Activated T-cell treated with anti-CD3 and anti-CD28 coated beads, Interleukin-2, amount 50 U/mL, for 72 hours (primary cell): ENCODE measurements around the gene CDHR5. TPM values are rescaled to one million over a fixed set of nuclear protein-coding genes. Genes with fewer than 3 reads are reported as not detected.
A peak's percentile ranks its signal among the peaks of the same experiment; 100 is the strongest.

Source experiments
- ATAC-seq, 2 donors: fragments of 150-1000 bp; cut with Tn5 transposase; replicated peaks in 1 of 2; 2 replicates each; pipeline ENCODE4 v1.10.0; 2021; ENCODE audit warnings: moderate library complexity in 2 of 2, mild to moderate bottlenecking in 1 of 2
- DNase-seq, 2 donors: peaks; one replicate each; pipeline ENCODE4 v3.0.0; 2021 to 2022; ENCODE audit warnings: mixed read lengths in 1 of 2
- H3K27ac Mint-ChIP-seq: one replicate; pipeline ENCODE4 v1.8.0; 2022; ENCODE audit warnings: mild to moderate bottlenecking, moderate library complexity, mixed read lengths
- H3K27me3 Mint-ChIP-seq: one replicate; pipeline ENCODE4 v1.8.0; 2022; ENCODE audit warnings: low read depth, mixed read lengths
- H3K36me3 Mint-ChIP-seq, 2 donors: one replicate each; pipeline ENCODE4 v1.8.0; 2022; ENCODE audit warnings: mixed read lengths in 2 of 2, mild to moderate bottlenecking in 1 of 2; ENCODE audit not compliant: insufficient read depth in 2 of 2
- H3K4me1 Mint-ChIP-seq: one replicate; pipeline ENCODE4 v1.8.0; 2022; ENCODE audit warnings: low read depth, mixed read lengths
- H3K4me3 Mint-ChIP-seq, 2 donors: one replicate each; pipeline ENCODE4 v1.8.0; 2022; ENCODE audit warnings: mild to moderate bottlenecking in 2 of 2, mixed read lengths in 2 of 2, moderate library complexity in 2 of 2
- H3K9me3 Mint-ChIP-seq, 2 donors: one replicate each; pipeline ENCODE4 v1.8.0; 2022; ENCODE audit warnings: mixed read lengths in 2 of 2
- total RNA-seq, 2 donors: library from RNA; stranded (reverse); gene quantifications; one replicate each; pipeline ENCODE4 v1.2.3, GENCODE V29; 2022

The CDHR5 gene
- total RNA-seq, 2 donors from 2014 or later, result 0.09 TPM; not detected in 1

- DNase-seq, result no peak
- Mint-ChIP-seq H3K36me3 (peaks cover 5 to 36% of the 10 kb centered on the region in 2 donors), H3K27me3 (no peaks in the 10 kb centered on the region), H3K9me3 (no peaks in the 10 kb centered on the region), H3K4me1 (peaks cover 24% of the 10 kb centered on the region), H3K27ac (no peak overlapping the region), H3K4me3 (no peak overlapping the region)
- ATAC-seq, result no peak
Observed at GRCh38 chr11:592918-593317, 31.8 kb downstream of the CDHR5 start.

GRCh38 chr11:592501-592900, 32.3 kb downstream of the CDHR5 start:
- H3K27ac Mint-ChIP-seq, result peak overlapping the region; percentile 13
- no peaks in the 10 kb centered on the region for H3K9me3 Mint-ChIP-seq
- DNase-seq (no peak), ATAC-seq (no peak)
- peaks cover 28% of the 10 kb centered on the region for H3K4me1 Mint-ChIP-seq
- no peak overlapping the region for H3K4me3 Mint-ChIP-seq
- H3K27me3 Mint-ChIP-seq, result no peaks in the 10 kb centered on the region
- H3K36me3 Mint-ChIP-seq, result peaks cover 5 to 39% of the 10 kb centered on the region in 2 donors

- no peaks in the 10 kb centered on the region for H3K9me3 Mint-ChIP-seq
- no peaks in the 10 kb centered on the region for H3K27me3 Mint-ChIP-seq
- H3K4me3 Mint-ChIP-seq, result no peak overlapping the region
- H3K4me1 Mint-ChIP-seq, result peaks cover 38% of the 10 kb centered on the region
- DNase-seq (no peak), ATAC-seq (no peak)
- H3K36me3 Mint-ChIP-seq, result peaks cover 5 to 38% of the 10 kb centered on the region in 2 donors
- H3K27ac Mint-ChIP-seq, result no peak overlapping the region
Observed at GRCh38 chr11:590997-591396, 33.8 kb downstream of the CDHR5 start.

GRCh38 chr11:589798-590197, 35.0 kb downstream of the CDHR5 start:
- Mint-ChIP-seq H3K4me1 (peaks cover 40% of the 10 kb centered on the region), H3K36me3 (peaks cover 5 to 38% of the 10 kb centered on the region in 2 donors), H3K27ac (peak overlapping the region; percentile 79), H3K27me3 (no peaks in the 10 kb centered on the region), H3K9me3 (no peaks in the 10 kb centered on the region), H3K4me3 (no peak overlapping the region)
- ATAC-seq, result no peak
- no peak for DNase-seq

- H3K4me1 Mint-ChIP-seq, result peaks cover 40% of the 10 kb centered on the region
- H3K36me3 Mint-ChIP-seq, result peaks cover 4 to 31% of the 10 kb centered on the region in 2 donors
- no peaks in the 10 kb centered on the region for H3K9me3 Mint-ChIP-seq
- DNase-seq (peak; percentile 74 to 87), ATAC-seq (peak; percentile 99)
- H3K27ac Mint-ChIP-seq, result peak overlapping the region; percentile 89
- peak overlapping the region; percentile 74 to 78 for H3K4me3 Mint-ChIP-seq
- H3K27me3 Mint-ChIP-seq, result no peaks in the 10 kb centered on the region
Observed at GRCh38 chr11:587978-588380, 36.8 kb downstream of the CDHR5 start.

- no peaks in the 10 kb centered on the region for H3K9me3 Mint-ChIP-seq
- peaks cover 4 to 31% of the 10 kb centered on the region in 2 donors for H3K36me3 Mint-ChIP-seq
- peaks cover 40% of the 10 kb centered on the region for H3K4me1 Mint-ChIP-seq
- peak overlapping the region; percentile 74 to 78 for H3K4me3 Mint-ChIP-seq
- peak in 1 of 2 donors; percentile 33 for DNase-seq
- H3K27me3 Mint-ChIP-seq, result no peaks in the 10 kb centered on the region
- peak; percentile 39 to 42 for ATAC-seq
- peak overlapping the region; percentile 89 for H3K27ac Mint-ChIP-seq
Observed at GRCh38 chr11:587546-587945, 37.2 kb downstream of the CDHR5 start.

GRCh38 chr11:586376-587316, 38.1 kb downstream of the CDHR5 start:
- Mint-ChIP-seq H3K27ac (peak overlapping the region; percentile 89), H3K4me3 (no peak overlapping the region), H3K9me3 (no peaks in the 10 kb centered on the region), H3K27me3 (no peaks in the 10 kb centered on the region), H3K36me3 (peaks cover 0 to 31% of the 10 kb centered on the region in 2 donors), H3K4me1 (peaks cover 43% of the 10 kb centered on the region)
- DNase-seq, result no peak
- ATAC-seq, result no peak

GRCh38 chr11:584287-584686, 40.5 kb downstream of the CDHR5 start:
- ATAC-seq, result no peak
- Mint-ChIP-seq H3K27me3 (no peaks in the 10 kb centered on the region), H3K36me3 (peaks cover 0 to 27% of the 10 kb centered on the region in 2 donors), H3K4me3 (no peak overlapping the region), H3K4me1 (peaks cover 53% of the 10 kb centered on the region), H3K9me3 (no peaks in the 10 kb centered on the region), H3K27ac (peak overlapping the region; percentile 6)
- no peak for DNase-seq

GRCh38 chr11:581752-582151, 43.0 kb downstream of the CDHR5 start:
- no peak overlapping the region for H3K27ac Mint-ChIP-seq
- ATAC-seq, result no peak
- H3K27me3 Mint-ChIP-seq, result no peaks in the 10 kb centered on the region
- peaks cover 49% of the 10 kb centered on the region for H3K4me1 Mint-ChIP-seq
- no peak for DNase-seq
- H3K4me3 Mint-ChIP-seq, result no peak overlapping the region
- H3K9me3 Mint-ChIP-seq, result no peaks in the 10 kb centered on the region
- H3K36me3 Mint-ChIP-seq, result peaks cover 3 to 16% of the 10 kb centered on the region in 2 donors

GRCh38 chr11:581342-581741, 43.4 kb downstream of the CDHR5 start:
- ATAC-seq (no peak), DNase-seq (no peak)
- no peaks in the 10 kb centered on the region for H3K27me3 Mint-ChIP-seq
- no peaks in the 10 kb centered on the region for H3K9me3 Mint-ChIP-seq
- H3K27ac Mint-ChIP-seq, result peak overlapping the region; percentile 20
- H3K4me3 Mint-ChIP-seq, result no peak overlapping the region
- H3K4me1 Mint-ChIP-seq, result peaks cover 45% of the 10 kb centered on the region
- peaks cover 3 to 16% of the 10 kb centered on the region in 2 donors for H3K36me3 Mint-ChIP-seq

GRCh38 chr11:579830-580601, 44.7 kb downstream of the CDHR5 start:
- Mint-ChIP-seq H3K9me3 (no peaks in the 10 kb centered on the region), H3K27me3 (peaks cover 2% of the 10 kb centered on the region), H3K27ac (no peak overlapping the region), H3K4me1 (peaks cover 42% of the 10 kb centered on the region), H3K36me3 (peaks cover 3 to 16% of the 10 kb centered on the region in 2 donors), H3K4me3 (peak overlapping the region in 1 of 2 donors; percentile 25)
- no peak for ATAC-seq
- DNase-seq, result no peak

GRCh38 chr11:578276-579035, 46.3 kb downstream of the CDHR5 start:
- peaks cover 13% of the 10 kb centered on the region for H3K27me3 Mint-ChIP-seq
- peaks cover 54% of the 10 kb centered on the region for H3K4me1 Mint-ChIP-seq
- DNase-seq, result no peak
- peaks cover 3 to 10% of the 10 kb centered on the region in 2 donors for H3K36me3 Mint-ChIP-seq
- H3K4me3 Mint-ChIP-seq, result peak overlapping the region; percentile 90 to 92
- H3K9me3 Mint-ChIP-seq, result no peaks in the 10 kb centered on the region
- peak overlapping the region; percentile 46 for H3K27ac Mint-ChIP-seq
- ATAC-seq, result no peak
